SKM-1 (cell line): Measurements from ENCODE around the gene ZMIZ1.

ENCODE experiments used
- DNase-seq: peaks from one replicate; lab custom pipeline; 2025; ENCODE audit not compliant: unreplicated experiment; lab: John Stamatoyannopoulos, UW

Gene ZMIZ1

GRCh38 chr10:79258894-79259293, 190.1 kb downstream of the ZMIZ1 start:
- no peak for DNase-seq

DNA sequence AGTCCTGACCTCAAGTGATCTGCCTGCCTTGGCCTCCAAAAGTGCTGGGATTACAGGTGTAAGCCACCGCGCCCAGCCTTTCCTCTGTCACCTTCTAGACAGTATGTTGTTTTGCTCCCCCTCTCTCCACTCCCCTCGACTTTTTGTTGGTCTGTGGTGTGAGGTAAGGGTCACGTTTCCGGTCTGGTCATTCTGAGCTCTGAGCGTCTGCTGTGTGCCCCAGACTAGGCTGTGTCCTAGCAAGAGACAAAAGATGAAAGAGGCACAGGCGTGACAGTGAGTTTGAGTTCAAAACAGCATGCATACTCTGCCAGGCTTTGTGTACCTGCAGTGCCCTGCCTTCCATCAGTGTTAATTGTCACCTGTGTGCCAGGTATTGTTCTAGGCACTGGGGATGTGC, 191.1 kb downstream of the ZMIZ1 start:
- no peak for DNase-seq

- DNase-seq = no peak
Observed at GRCh38 chr10:79260811-79261740, 192.3 kb downstream of the ZMIZ1 start.

DNA sequence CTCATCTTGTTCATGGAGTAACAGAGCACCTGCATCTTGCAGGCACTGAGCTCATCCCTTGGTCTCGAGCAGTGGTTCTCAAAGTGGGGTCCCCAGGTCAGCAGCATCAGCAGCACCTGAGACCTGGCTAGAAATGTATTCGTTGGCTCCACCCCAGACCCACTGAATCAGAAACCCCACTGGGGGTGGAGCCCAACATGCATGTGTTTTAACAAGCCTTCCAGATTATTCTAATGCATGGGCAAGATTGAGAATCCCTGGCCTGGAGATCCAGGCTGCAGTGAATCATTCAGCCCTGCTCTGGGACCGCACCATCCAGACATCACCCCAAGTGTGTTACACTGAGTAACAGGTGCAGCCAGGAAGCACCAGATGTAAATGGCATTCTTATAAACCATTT, 193.4 kb downstream of the ZMIZ1 start:
- no peak for DNase-seq

DNA sequence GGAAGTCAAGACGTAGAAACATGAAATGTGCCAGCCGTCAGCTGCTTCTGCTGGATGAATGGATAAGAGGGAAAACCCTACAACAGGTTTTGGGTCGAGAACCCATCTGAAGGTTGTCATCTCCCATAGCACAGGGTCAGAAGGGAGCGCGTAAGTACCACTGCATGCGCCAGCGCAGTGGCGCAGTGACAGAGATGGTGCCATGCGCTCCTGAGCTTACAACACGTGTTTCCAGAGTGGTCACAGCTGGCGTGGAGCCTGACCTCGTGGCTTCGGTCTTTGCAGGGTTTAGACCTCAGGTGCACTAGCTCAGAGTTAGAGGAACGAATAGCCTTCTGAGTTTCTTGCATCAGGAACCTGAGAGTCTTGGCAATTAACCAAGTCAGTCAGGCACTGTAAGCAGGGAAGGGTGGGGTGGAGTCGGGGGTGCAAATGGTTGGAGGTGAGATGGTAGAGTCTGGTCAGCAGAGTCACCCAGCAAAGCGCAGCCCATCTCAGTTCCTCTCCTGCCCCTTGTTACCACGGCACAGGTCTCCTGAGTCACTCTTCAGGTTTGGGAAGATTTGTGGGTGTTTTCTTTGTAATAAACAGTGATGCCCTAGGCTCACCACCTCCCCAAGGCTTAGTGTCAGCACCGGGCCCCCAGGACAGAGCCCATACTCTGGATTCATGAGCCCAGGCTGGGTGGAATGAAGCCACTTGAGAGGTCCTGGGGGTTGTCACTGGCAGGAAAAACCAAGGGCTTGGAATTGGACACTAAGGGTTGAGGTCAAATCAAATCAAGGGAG, 194.4 kb downstream of the ZMIZ1 start:
- DNase-seq = no peak

DNA sequence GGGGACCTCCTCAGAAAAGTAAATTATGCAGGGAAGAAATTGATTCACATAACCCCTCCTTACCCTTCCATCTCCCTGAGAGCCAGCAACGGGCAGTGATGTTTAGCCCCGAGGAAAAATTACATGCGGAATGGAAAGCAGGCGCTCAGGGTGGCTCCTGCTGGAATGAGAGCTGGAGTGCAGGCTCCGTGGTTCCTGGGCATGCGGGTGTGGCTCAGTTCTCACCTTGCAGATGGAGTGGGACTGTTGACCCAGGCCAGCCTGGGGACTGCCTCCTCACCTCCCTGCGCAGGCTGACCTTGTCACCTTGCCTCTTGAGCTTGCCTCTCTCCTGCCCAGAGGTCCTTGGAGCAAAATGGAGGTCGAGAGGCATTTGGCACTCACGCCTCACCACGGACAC, 195.2 kb downstream of the ZMIZ1 start:
- DNase-seq = no peak

GRCh38 chr10:79264942-79265341, 196.2 kb downstream of the ZMIZ1 start:
- DNase-seq = no peak

DNA sequence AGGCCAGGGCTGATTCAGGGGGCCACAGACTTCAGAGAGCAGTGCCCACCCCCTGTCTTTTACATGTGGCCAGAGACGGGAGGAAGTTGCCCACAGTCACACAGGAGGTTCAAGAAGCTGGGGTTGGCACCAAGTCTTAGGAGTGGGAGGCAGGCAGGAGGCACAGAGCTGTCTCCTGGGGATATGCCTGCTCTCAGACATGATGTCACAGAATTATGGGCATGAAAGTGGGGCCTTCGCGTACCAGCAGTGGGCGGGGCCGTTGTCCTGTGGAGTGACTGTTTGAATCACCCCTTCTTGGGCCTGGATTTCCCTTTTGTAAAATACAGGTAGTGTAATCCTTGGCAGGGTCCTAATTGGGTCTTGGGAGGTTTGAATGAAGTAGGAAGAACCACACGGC, 197.3 kb downstream of the ZMIZ1 start:
- DNase-seq = no peak

- peak; percentile 91 for DNase-seq
Observed at GRCh38 chr10:79266543-79267312, 198.0 kb downstream of the ZMIZ1 start.

DNA sequence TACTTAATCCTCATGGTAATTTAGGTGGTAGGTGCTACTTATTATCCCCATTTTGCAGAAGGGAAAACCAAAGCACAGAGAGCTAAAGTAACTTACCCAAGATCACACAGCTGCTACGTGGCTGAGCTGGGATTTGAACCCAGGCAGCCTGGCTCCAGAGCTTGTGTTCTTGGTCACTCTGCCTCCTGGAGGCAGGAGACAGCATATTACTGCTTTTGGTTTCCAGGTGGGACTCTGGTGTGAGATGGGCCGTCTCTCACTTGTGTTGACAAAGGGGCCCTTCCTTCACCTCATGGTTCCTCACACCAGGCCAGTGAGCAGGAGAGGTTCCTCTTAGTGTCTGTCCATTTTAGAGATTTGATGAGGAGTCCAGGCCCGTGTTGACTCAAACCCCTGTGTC, 198.7 kb downstream of the ZMIZ1 start:
- DNase-seq = no peak

GRCh38 chr10:79268161-79268601, 199.4 kb downstream of the ZMIZ1 start:
- DNase-seq = no peak

DNA sequence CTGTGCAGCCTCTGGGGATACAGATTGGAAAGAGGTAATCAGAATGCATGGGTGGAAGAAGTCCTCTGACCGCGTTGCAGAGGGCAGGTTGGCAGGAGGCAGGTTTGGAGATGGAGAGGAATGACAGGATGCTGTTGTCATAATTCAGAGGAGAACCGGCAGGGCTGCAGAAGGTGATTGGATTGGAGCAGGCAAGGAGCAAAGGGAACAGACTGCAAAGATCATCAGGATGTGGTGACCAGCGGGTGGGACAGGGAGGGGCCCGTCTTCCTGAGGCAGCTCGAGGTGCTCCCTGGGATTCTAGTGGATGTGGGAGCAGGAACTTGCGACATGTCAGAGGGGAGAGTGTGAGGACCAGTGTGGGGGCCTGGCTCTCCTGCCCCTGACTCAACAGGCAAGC, 200.0 kb downstream of the ZMIZ1 start:
- no peak for DNase-seq

- no peak for DNase-seq
Observed at GRCh38 chr10:79269443-79269842, 200.7 kb downstream of the ZMIZ1 start.

GRCh38 chr10:79269969-79270368, 201.2 kb downstream of the ZMIZ1 start:
- no peak for DNase-seq

DNA sequence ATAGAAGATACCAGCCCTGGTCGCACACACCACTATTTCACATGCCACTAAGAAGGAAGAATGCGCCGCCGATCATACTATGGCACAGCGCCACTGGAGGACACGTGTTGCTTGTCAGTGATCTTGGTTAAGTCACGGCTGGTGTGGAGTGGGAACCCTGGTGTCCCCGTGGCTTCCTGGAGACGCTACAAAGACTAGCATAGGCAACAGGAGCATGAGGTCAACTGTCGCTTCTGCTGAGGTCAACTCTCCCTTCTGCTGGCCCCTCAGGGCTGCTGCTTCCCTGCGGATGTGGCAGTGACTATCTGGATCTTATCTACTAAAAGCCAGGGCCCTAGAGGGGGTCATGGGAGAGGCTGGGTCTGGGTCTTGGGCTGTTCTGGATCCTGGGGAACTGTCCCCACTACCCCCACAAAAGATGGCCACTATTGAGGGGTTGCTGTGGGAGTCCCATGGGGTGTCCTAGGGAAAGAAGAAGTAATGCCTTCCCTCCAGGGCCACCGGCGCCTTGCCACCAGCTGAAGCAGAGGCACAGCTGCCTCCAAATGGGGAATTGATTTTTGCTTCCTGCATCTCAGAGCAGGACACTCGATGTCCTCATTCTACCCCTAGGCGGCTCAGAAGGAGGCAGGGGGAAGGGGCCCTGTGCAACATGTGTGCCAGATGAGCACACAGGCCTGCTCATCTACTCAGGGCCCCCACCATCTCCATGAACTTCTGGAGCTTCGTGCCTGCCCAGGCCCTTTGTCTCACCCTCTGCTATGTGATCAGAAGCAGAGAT, 201.9 kb downstream of the ZMIZ1 start:
- DNase-seq = peak; percentile 85

DNA sequence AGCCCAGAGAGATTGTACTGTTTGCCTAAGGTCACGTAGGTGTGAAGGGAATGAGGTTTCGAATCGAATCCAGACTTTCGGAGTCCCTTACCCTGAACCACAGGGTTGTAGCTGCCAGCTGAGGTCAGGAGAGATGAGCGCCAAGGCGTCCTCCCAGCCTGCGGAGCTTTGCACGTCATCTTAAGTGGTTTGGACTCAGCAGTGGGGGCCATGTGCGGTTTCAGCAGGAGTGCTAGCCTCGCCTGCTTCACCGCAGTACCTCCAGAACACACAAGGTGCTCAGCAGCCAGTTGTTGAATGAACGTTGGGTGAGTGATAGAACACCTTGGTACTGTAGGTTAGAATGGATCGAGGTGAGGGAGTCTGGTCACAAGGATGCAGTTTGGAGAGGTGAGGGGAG, 203.6 kb downstream of the ZMIZ1 start:
- DNase-seq = no peak

GRCh38 chr10:79273604-79274003, 204.8 kb downstream of the ZMIZ1 start:
- no peak for DNase-seq

GRCh38 chr10:79274279-79275104, 205.7 kb downstream of the ZMIZ1 start:
- peak; percentile 61 for DNase-seq

DNA sequence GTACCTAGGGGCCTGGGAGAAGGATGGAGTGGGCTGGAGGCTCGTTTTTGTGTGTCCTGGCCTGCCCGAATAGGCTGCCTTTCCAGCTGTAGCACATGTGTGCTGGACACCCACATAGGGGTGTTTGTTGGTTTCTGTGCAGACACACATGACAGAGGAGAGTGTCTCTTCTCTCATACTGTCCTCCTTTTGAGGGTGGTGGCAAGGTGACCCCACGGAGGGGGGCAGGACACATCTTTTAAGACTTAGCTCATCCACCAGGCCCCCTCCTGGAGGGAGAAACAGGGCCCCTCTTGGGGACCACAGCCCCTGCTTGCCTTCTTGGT, 206.3 kb downstream of the ZMIZ1 start:
- no peak for DNase-seq

- DNase-seq = no peak
Observed at GRCh38 chr10:79275431-79275851, 206.7 kb downstream of the ZMIZ1 start.
